Gastroesophageal sphincter (tissue), 4 donors: ENCODE results near the gene SYNC. TPM values are rescaled to one million over a fixed set of nuclear protein-coding genes. Genes with fewer than 3 reads are reported as not detected.
A peak's percentile ranks its signal among the peaks of the same experiment; 100 is the strongest.

Source experiments
- ATAC-seq: fragments of 150-250 bp; one replicate; pipeline ENCODE4 v1.9.1; 2016; ENCODE audit warnings: mild to moderate bottlenecking, moderate library complexity
- H3K27ac ChIP-seq, 4 donors: fragments of 200-600 bp; sonication (generic) in 3 of 4; 1 replicate in 3 of 4; 2 replicates in 1 of 4; pipeline ENCODE4 v1.5.1; 2016 to 2019
- H3K27me3 ChIP-seq: fragments of 200-600 bp; sonication (generic); one replicate; pipeline ENCODE4 v1.5.1; 2019
- H3K36me3 ChIP-seq, 2 donors: fragments of 200-600 bp; sonication (generic); one replicate each; pipeline ENCODE4 v1.5.1; 2019; ENCODE audit warnings: control low read depth in 1 of 2
- H3K4me1 ChIP-seq, 3 donors: fragments of 200-600 bp; sonication (generic); 1 replicate in 2 of 3; 2 replicates in 1 of 3; pipeline ENCODE4 v1.5.1; 2016 to 2019; ENCODE audit warnings: control low read depth in 2 of 3
- H3K4me3 ChIP-seq, 2 donors: fragments of 200-600 bp; sonication (generic); one replicate each; pipeline ENCODE4 v1.5.1; 2019; ENCODE audit warnings: mild to moderate bottlenecking in 1 of 2, moderate library complexity in 1 of 2
- H3K9me3 ChIP-seq, 3 donors: fragments of 200-600 bp; sonication (generic); one replicate each; pipeline ENCODE4 v1.5.1; 2017 to 2019; ENCODE audit warnings: control low read depth in 2 of 3
- EP300 ChIP-seq: sonication (generic); formaldehyde crosslinking; IDR thresholded peaks from one replicate; pipeline ENCODE4 v1.6.1; 2017; ENCODE audit warnings: antibody characterized with exemption, mild to moderate bottlenecking
- POLR2A ChIP-seq, 2 donors: fragments of 450-650 bp; IDR thresholded peaks; one replicate each; pipeline ENCODE4 v1.6.1; 2017; ENCODE audit warnings: antibody characterized with exemption in 2 of 2, mild to moderate bottlenecking in 2 of 2, moderate library complexity in 1 of 2
- POLR2AphosphoS5 ChIP-seq: sonication (generic); formaldehyde crosslinking; IDR thresholded peaks from one replicate; pipeline ENCODE4 v1.6.1; 2017; ENCODE audit warnings: antibody characterized with exemption
- WGBS, 2 donors: methylation state at CpG; one replicate each; pipeline ENCODE4 v1.1.5; 2018; ENCODE audit warnings: low coverage in 1 of 2; 5-methylcytosine and 5-hydroxymethylcytosine counted together
- total RNA-seq, 4 donors: library from RNA; depleted of rRNA; stranded (reverse); fragments of >200 nt; gene quantifications; one replicate each; pipeline ENCODE4 v1.1.0, GENCODE V29; 2016
- TF ChIP-seq, protein P1 (sequence below), 4 experiments: fragments of 200-600 bp in 2 of 4; fragments of 450-650 bp in 2 of 4; sonication (generic) in 1 of 4; IDR thresholded peaks; one replicate each; pipeline ENCODE4 v1.5.1; 2017 to 2019; ENCODE audit warnings: antibody characterized with exemption in 4 of 4, mild to moderate bottlenecking in 2 of 4, moderate library complexity in 2 of 4

SYNC gene
- total RNA-seq, 4 donors from 2014 or later: 132 to 265 (median 167) TPM

DNA sequence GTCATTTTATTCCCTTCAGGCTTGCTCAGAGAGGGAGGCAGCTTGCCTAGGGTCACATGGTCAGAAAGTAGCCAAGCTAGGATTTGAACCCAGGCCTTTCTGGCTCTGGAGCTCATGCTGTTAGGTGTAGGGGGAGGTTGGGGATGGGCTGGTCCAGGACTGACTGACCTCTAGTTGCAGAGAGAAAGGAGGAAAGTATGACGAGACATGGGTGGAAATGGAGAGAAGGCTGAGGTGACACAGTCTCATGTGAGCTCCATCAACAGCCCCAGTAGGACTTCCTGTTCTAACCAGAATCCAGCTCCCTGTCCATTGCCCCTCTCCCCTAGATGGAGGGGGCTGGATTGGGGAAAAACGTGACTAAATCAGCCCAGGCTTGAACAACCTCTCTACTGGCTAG is 15.5 kb upstream of the SYNC start:
- ATAC-seq: no peak
- Histone ChIP-seq H3K9me3 (no peaks in the 10 kb centered on the region), H3K27ac (no peak overlapping the region), H3K4me1 (peaks cover 0 to 6% (median 0%) of the 10 kb centered on the region in 3 donors), H3K27me3 (no peaks in the 10 kb centered on the region), H3K4me3 (no peak overlapping the region), H3K36me3 (no peaks in the 10 kb centered on the region)
- WGBS, 2 donors: 100% methylated on average over 1 of the region's 2 CpGs; no CpG with 5 or more reads in 1 of the 2 donors
- no peak for TF ChIP-seq POLR2A (IDR thresholded peaks at IDR 0.05)
- no peak for TF ChIP-seq POLR2AphosphoS5
- TF ChIP-seq, protein P1, sequence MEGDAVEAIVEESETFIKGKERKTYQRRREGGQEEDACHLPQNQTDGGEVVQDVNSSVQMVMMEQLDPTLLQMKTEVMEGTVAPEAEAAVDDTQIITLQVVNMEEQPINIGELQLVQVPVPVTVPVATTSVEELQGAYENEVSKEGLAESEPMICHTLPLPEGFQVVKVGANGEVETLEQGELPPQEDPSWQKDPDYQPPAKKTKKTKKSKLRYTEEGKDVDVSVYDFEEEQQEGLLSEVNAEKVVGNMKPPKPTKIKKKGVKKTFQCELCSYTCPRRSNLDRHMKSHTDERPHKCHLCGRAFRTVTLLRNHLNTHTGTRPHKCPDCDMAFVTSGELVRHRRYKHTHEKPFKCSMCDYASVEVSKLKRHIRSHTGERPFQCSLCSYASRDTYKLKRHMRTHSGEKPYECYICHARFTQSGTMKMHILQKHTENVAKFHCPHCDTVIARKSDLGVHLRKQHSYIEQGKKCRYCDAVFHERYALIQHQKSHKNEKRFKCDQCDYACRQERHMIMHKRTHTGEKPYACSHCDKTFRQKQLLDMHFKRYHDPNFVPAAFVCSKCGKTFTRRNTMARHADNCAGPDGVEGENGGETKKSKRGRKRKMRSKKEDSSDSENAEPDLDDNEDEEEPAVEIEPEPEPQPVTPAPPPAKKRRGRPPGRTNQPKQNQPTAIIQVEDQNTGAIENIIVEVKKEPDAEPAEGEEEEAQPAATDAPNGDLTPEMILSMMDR (IDR thresholded peaks at IDR 0.05): no peak
- no peak for TF ChIP-seq EP300

DNA sequence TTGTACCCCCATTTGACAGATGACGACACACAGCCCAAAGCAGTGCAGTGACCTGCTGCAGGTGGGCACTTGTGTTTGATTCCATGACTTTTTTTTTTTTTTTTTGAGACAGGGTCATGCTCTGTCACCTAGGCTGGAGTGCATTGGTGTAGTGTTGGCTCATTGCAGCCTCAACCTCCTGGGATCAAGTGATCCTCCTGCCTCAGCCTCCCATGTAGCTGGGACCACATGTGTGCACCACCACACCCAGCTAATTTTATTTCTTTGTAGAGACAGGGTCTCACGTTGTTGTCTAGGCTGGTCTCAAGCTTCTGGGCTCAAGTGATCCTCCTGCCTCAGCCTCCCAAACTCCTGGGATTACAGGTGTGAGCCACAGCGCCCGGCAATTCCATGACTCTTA is 14.9 kb upstream of the SYNC start:
- H3K27ac ChIP-seq: no peak overlapping the region

DNA sequence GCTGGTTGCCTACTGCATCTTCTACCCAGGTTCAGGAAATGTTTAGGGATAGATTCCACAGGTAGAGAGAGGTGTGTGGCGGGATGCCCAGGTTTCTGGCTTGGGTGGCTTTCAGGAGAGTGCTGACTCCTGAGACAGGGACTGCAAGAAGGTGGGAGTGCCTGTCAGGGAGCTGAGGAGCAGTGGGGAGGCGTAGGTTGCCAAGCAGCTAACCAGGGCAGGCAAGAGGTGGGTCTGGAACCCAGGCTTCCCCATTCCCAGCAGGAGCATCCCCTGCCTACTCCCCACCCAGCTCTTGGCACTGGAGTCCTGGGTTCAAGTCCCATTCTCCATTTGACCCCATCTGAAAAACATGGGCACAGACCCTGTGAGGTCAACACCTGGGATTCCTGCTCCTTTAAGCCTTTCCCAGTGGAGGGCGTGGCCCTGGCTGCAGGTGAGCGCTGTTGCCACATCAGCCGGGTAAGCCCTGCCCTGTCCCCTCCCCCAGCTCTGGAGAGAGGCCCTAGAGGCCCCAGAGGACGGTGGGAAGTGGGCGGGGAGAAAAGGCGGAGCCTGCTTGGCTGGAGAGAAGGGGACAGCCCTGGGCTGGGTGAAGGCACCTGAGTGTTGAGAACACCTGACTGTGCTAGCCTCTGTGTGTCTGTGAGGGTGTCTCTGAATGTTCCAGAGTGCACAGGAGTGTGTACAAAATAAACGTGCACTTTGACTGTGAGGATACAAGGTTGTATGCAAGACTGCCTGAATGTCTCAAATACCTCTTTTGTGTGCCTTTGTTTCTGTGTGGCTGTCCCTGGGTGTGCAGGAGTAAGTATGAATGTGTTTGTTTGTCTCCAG is 14.0 kb upstream of the SYNC start:
- TF ChIP-seq, protein P1 (IDR thresholded peaks at IDR 0.05): no peak
- TF ChIP-seq POLR2AphosphoS5 (no peak), POLR2A (IDR thresholded peaks at IDR 0.05) (no peak), EP300 (no peak)
- H3K27ac ChIP-seq: no peak overlapping the region
- no peak overlapping the region for H3K4me3 ChIP-seq
- H3K4me1 ChIP-seq: peaks cover 0 to 13% (median 0%) of the 10 kb centered on the region in 3 donors
- H3K36me3 ChIP-seq: no peaks in the 10 kb centered on the region
- WGBS, 2 donors: 23 to 63% methylated on average over 3 to 6 of the region's 9 CpGs
- H3K27me3 ChIP-seq: no peaks in the 10 kb centered on the region
- ATAC-seq: peak; percentile 15
- H3K9me3 ChIP-seq: no peaks in the 10 kb centered on the region

More for the DNA sequence above, 14.9 kb upstream of the SYNC start:
- H3K27me3 ChIP-seq: no peaks in the 10 kb centered on the region
- no peak overlapping the region for H3K4me3 ChIP-seq
- no peaks in the 10 kb centered on the region for H3K36me3 ChIP-seq
- WGBS, 2 donors: 92 to 100% methylated on average over 3 to 4 of the region's 4 CpGs
- TF ChIP-seq POLR2AphosphoS5 (no peak), POLR2A (IDR thresholded peaks at IDR 0.05) (no peak), EP300 (no peak)
- TF ChIP-seq, protein P1 (IDR thresholded peaks at IDR 0.05): no peak
- no peaks in the 10 kb centered on the region for H3K9me3 ChIP-seq
- H3K4me1 ChIP-seq: peaks cover 0 to 7% (median 0%) of the 10 kb centered on the region in 3 donors
- no peak for ATAC-seq

DNA sequence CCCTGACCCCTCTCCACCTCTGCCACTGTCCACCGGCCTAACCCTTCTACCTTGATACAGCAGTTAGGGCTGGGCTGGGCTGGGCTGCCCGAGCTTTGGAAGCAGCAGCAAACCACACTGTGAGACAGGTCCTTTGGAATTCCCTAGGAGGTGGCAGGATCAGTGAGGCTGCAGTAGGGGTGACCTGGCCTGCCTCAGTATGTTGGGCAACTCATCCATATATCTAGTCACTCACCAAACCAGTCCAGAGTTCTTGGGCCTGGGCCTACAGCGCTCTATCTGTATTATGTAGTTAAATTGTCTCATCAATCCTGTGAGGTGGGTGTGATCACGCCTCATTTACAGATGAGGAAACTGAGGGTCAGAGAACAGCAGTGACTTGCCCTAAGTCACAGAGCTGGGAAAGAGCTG is 13.3 kb upstream of the SYNC start:
- H3K36me3 ChIP-seq: no peaks in the 10 kb centered on the region
- TF ChIP-seq, protein P1 (IDR thresholded peaks at IDR 0.05): no peak
- no peak for TF ChIP-seq POLR2AphosphoS5
- TF ChIP-seq POLR2A (IDR thresholded peaks at IDR 0.05): no peak
- TF ChIP-seq EP300: no peak
- no peak for ATAC-seq
- 100% methylated on average over 2 of the region's 4 CpGs; no CpG with 5 or more reads in 1 of the 2 donors for WGBS, 2 donors
- H3K27me3 ChIP-seq: no peaks in the 10 kb centered on the region
- no peaks in the 10 kb centered on the region for H3K9me3 ChIP-seq
- H3K27ac ChIP-seq: no peak overlapping the region
- H3K4me1 ChIP-seq: peaks cover 0 to 13% (median 0%) of the 10 kb centered on the region in 3 donors
- H3K4me3 ChIP-seq: no peak overlapping the region

DNA sequence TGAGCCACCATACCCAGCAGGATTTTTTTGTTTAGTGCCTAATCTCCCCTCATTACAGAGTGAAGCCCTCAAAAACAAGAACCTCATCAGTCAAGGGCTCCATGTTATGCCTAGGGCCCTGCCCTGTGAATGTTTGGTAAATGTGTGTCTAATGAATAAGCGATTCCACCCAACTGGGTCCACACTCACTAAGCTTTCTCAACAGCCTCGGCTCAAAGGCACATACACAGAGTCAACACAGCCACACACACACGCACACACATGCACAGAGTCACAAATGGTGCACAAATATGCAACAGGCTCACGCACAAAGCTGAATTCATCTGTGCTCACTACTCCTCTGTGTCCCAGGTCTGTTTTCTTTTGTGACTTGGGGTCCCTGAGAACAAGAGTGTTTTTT is 11.7 kb upstream of the SYNC start:
- no peaks in the 10 kb centered on the region for H3K36me3 ChIP-seq
- H3K4me1 ChIP-seq: peaks cover 0 to 13% (median 0%) of the 10 kb centered on the region in 3 donors
- no peak overlapping the region for H3K27ac ChIP-seq
- H3K9me3 ChIP-seq: no peaks in the 10 kb centered on the region
- H3K27me3 ChIP-seq: no peaks in the 10 kb centered on the region
- TF ChIP-seq POLR2AphosphoS5 (no peak), POLR2A (IDR thresholded peaks at IDR 0.05) (no peak), EP300 (no peak)
- TF ChIP-seq, protein P1 (IDR thresholded peaks at IDR 0.05): no peak
- WGBS, 2 donors: 88 to 90% methylated on average over 4 of the region's 4 CpGs
- no peak overlapping the region for H3K4me3 ChIP-seq
- ATAC-seq: no peak
